GM21423 (cell line): ENCODE results near the gene RPE.

Source experiments
- ATAC-seq: cut with Tn5 transposase; IDR thresholded peaks from one replicate; pipeline ENCODE4 v1.9.1; 2021; ENCODE audit warnings: mild to moderate bottlenecking, moderate library complexity; ENCODE audit not compliant: unreplicated experiment

Gene RPE

GRCh38 chr2:210002158-210003157, at the start of gene RPE:
Gene RPE, plus strand, starts transcription at chr2:210002638. Its CDS starts 24 bp downstream, at chr2:210002662.
- peak; percentile 99 for ATAC-seq

GRCh38 chr2:209956271-209956670, 46.2 kb upstream of the RPE start:
- ATAC-seq = no peak

- no peak for ATAC-seq
Observed at GRCh38 chr2:209958016-209958415, 44.4 kb upstream of the RPE start.

- no peak for ATAC-seq
Observed at GRCh38 chr2:209960045-209960444, 42.4 kb upstream of the RPE start.

GRCh38 chr2:209960676-209961630, 41.5 kb upstream of the RPE start:
- ATAC-seq = peak; percentile 94

- no peak for ATAC-seq
Observed at GRCh38 chr2:209965723-209966122, 36.7 kb upstream of the RPE start.

GRCh38 chr2:209969692-209970091, 32.7 kb upstream of the RPE start:
- ATAC-seq = no peak

GRCh38 chr2:209970271-209970670, 32.2 kb upstream of the RPE start:
- ATAC-seq = no peak

GRCh38 chr2:209970711-209971110, 31.7 kb upstream of the RPE start:
- no peak for ATAC-seq

GRCh38 chr2:209973328-209973727, 29.1 kb upstream of the RPE start:
- no peak for ATAC-seq

GRCh38 chr2:209974576-209974975, 27.9 kb upstream of the RPE start:
- no peak for ATAC-seq

- ATAC-seq = peak; percentile 87
Observed at GRCh38 chr2:209976698-209977385, 25.6 kb upstream of the RPE start.

GRCh38 chr2:209977386-209978239, 24.8 kb upstream of the RPE start:
- ATAC-seq = peak; percentile 63

- no peak for ATAC-seq
Observed at GRCh38 chr2:209984291-209984690, 18.1 kb upstream of the RPE start.

GRCh38 chr2:209985874-209986273, 16.6 kb upstream of the RPE start:
- ATAC-seq = no peak

- no peak for ATAC-seq
Observed at GRCh38 chr2:209986415-209986814, 16.0 kb upstream of the RPE start.

GRCh38 chr2:209988010-209988409, 14.4 kb upstream of the RPE start:
- peak; percentile 80 for ATAC-seq

GRCh38 chr2:209990838-209991237, 11.6 kb upstream of the RPE start:
- ATAC-seq = peak; percentile 44

GRCh38 chr2:209993968-209994367, 8.5 kb upstream of the RPE start:
- no peak for ATAC-seq

- no peak for ATAC-seq
Observed at GRCh38 chr2:209998596-209998995, 3.8 kb upstream of the RPE start.
